Cerebellar cortex (tissue), 1 donor: ENCODE data around the gene LRRFIP1.

Experiments used
- DNase-seq: peaks from one replicate; pipeline ENCODE4 v3.0.0-alpha.2; 2015; ENCODE audit warnings: low spot score

The LRRFIP1 gene

DNA sequence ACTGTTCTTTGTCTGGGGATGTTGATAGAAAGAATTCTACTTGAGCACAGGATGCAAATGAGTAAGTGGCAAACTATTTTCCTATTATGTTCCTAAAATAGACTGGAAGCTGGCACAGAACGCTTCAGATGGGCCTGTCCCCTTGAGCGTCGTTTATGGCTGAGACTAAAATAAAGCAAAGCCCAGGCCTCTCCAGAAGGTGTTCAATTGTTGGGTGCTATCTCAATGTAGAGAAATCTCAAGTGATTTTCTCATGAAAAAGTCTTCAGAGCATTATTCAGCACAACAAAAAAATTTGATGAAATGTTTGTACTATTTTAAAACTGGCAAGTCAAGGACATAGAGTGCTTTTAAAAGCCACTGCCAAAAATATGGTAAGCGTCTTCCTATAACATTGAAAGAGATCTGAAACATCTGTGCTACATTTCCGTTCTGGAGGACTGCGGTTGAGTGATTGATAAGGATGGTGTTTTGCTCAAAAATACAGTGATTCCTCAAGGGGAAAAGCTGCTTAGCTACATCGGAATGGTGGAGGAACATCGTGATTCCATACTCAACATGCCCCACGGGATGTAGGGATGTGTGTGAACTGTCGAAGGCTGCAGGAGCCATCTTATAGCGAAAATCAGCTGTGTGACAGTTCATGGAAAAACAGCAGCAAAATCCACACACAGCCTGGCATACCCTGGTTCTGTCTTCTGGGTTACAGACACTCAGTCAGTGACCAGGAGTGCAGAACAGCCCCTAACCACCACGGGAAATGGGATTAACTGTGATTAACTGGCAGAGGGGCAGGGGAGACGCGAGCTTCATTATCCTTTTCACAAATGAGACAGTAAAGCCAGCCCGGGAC lies 10.4 kb upstream of the LRRFIP1 start:
- no peak for DNase-seq

DNA sequence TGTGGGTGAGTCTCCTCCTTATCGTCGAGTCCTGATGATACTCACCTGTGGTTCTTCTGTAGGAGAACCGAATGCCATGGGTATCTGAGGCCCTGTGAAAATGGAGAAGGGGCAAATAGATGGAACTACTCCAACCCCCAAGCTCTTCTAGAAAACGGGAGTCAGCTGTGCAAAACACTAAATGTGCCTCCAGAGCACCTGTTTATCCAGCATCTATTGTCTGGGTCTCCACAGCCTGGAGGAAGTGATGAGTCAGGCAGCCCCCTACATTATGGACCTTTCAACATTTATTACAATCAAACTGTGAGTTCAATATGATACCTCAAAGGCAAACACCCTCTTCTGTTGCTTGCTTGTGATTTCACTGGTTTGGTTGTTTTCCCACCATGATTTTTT lies 9.8 kb upstream of the LRRFIP1 start:
- no peak for DNase-seq

DNA sequence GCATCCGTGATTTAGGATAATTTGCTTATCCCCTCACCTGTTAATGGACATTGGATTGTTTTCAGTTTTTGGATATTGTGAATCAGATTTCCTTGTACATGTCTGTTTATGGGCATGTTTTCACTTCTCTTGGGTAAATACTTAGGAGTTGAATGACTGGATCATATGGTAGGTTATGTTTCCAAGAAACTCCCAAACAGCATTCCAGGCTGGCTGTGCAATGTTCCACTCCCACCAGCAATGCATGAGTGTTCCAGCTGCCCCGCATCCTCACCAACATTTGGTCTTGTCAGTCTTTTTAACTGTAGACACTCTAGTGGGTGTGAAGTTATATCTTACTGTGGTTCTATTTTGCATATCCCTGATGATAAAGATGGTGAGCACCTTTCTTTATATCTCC lies 8.9 kb upstream of the LRRFIP1 start:
- DNase-seq: no peak

DNA sequence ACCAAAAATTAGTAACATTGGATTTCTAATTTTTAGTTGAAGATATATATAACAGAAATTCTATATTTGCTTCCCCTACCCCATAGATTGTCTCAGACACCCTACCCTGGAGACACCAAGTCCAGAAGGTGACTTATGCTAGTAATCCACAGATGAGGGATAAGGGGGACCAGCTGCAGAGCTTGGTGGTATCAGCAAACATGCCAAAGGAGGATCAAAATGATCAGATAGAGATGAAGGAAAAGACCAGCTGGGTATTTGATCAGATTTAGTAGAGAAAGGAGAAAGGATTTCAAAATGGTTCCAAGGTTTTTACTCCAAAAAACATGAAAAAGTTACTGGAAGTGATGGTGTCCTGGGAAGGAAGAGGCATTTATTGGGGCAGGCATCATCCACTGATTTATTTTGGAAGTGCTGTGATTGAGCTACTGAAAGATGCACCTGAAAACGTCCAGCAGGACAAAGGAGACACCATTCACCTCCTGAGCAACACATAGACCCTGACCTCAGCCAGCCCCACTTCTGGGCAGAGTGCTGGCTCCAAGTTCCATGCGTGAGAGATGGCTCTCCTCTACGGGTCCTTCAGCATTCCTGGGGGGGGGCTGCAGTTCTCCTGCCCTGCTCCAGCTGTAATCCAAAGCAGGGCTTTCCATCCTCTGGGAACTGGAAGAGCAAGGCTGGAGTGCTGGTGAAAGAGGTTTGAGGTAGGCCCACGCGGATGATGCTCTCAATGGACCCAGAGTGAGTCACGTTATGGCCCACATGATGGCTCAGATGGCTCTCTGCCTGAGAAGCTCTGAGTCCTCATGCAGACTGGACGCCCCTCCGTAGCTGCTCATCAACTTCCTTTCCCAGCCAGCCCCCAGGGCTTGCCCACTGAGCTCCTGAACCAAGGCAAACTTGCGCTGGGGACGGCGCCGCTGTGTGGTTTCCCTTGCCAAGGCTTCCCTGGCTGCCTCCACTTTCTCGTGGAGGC lies 3.7 kb upstream of the LRRFIP1 start:
- DNase-seq: no peak

DNA sequence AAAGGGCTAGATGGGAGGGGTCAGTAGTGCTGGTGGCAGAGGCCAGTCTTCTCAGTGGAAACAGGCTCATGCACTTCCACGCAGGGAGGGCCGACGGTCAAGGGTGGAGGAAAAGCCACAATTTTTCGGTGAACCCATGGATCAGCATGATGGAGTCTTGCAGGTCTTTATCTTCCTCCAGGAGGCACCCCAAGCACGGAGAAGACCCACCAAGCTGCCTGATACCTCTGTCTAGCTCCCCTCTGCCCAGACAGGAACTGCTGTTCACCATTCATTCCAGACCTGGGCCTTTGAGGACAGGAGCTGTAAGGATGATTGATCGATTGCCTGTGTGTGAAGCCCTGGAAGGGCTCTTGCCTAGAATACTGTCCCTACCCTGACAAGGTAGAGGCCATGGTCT lies 2.8 kb upstream of the LRRFIP1 start:
- peak; percentile 17 for DNase-seq

GRCh38 chr2:237625216-237625705 lies 2.1 kb upstream of the LRRFIP1 start:
- no peak for DNase-seq

DNA sequence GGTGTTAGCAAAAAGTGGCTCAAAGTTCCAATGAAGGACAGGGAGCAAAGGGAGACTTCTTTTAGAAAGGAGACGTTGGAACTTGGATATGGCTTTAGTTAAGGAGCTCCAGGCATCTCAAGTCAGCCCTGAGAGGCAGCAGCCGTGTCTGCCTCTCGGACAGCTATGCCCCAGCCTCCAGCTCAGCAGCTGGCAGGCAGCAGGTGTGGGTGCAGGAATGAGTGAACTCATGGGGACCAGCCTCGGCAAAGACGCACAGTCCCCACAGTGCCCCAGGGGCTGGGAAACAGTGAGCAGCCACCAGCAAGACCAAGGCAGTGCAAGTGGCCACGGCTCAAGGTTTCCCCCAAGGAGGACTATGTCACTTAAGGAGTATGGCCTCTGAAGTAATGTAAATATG lies 1.6 kb upstream of the LRRFIP1 start:
- no peak for DNase-seq

DNA sequence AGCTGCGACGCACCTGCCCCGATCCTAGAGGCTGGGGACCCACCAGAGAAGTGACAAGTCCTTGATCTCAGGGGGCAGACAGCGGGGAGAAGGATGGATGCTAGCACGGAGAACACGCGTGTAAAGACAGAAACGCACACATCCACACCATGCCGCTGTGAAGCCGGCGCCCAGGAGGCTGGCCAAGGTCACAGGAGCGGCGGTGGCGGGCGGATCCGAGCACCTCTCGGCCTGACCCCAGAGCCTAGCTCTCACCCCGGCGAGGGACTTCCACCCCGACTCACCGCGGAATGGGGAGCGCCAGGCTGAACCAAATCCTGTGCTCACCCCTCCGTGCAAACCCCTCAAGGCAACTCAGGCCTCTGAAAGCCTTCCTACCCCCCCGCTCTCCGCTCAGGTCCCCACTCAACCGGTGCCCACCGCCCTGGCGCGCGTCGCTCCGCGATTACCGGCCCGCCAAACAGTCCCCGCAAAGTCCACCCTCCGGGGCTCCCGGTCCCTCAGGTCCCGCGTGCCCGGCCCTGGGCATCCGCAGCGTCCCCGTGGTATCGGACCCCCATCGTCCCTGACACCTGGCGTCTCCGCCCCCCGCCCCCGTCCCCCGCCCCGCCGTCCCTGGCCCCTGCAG lies 460 bp upstream of the LRRFIP1 start:
- peak; percentile 12 for DNase-seq

GRCh38 chr2:237628247-237629187 lies 1.1 kb downstream of the LRRFIP1 start:
- DNase-seq: no peak

- DNase-seq: no peak
Measured at GRCh38 chr2:237629188-237629534, 1.8 kb downstream of the LRRFIP1 start.

DNA sequence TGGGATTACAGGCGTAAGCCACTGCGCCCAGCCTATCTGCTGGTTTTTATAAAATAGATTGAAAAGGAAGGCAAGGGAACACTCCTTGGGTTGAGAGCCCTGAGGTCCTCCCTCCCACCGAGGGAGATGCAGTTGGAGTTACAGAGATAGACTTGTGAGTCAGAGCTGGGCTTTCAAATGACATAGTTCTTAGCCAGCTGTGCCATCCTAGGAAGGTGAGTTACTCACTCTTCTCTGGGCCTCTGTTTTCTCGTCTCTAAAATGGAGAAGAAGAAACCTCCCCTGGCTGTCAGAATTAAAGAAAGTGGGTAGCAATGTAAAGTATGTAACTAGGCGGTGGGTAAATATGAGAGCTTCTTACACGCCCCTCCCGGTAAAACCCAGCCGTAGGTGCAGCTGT lies 2.4 kb downstream of the LRRFIP1 start:
- no peak for DNase-seq

- DNase-seq: no peak
Measured at GRCh38 chr2:237630216-237631000, 3.0 kb downstream of the LRRFIP1 start.

- no peak for DNase-seq
Measured at GRCh38 chr2:237631007-237631785, 3.8 kb downstream of the LRRFIP1 start.

DNA sequence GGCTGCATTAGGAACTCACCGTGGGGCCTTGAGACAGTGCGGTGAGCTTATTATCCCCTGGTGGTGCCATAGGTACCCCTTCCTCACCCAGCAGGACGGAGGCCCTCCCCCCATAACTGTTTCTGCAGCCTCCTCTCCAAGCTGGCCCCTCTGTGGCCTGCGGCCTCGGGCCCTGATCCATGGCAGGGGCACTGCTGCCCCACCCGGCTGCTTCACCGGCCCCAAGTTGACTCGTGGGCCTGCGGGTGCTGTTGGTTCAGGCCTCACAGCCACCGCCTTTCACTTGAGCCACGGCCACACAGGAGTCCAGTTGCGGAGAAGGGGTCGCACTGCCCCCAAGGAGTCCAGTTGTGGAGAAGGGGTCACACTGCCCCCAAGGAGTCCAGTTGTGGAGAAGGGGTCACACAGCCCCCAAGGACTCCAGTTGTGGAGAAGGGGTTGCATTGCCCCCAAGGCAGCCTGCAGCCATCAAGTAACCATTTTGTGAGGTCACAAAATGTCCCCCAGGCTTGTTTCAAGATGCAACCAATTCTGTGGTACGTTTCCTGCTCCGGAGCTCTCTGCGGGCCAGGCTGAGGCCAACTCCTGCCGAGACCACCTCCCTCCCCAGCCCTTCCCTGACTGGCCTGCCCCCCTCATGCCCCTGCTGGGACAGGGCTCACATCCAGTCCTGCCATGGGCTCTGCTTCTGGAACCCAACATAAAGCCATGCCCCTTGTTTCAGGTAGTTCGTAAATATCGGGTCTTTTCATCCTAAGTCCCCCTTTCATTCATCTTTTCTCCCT lies 4.6 kb downstream of the LRRFIP1 start:
- no peak for DNase-seq

- DNase-seq: no peak
Measured at GRCh38 chr2:237633061-237633561, 5.7 kb downstream of the LRRFIP1 start.

DNA sequence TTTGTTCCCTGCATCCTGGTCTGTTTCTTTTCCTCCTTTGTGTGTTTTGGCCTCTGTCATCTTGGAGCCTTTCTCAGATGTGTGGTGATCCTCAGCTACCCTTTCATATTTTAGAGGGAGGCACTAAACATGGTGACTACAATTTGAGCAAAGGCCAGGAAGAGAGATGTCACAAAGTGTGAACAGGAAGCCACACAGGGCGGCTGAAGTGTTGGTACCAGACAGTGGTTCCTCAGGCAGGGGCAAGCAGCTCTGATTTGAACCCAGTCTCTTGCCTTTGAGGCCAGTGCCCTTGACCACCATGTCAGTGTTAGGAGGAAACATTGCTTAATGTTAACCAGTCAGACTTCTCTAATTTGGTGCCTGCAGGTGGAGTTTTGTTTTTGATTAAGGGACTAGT lies 9.2 kb downstream of the LRRFIP1 start:
- DNase-seq: no peak

DNA sequence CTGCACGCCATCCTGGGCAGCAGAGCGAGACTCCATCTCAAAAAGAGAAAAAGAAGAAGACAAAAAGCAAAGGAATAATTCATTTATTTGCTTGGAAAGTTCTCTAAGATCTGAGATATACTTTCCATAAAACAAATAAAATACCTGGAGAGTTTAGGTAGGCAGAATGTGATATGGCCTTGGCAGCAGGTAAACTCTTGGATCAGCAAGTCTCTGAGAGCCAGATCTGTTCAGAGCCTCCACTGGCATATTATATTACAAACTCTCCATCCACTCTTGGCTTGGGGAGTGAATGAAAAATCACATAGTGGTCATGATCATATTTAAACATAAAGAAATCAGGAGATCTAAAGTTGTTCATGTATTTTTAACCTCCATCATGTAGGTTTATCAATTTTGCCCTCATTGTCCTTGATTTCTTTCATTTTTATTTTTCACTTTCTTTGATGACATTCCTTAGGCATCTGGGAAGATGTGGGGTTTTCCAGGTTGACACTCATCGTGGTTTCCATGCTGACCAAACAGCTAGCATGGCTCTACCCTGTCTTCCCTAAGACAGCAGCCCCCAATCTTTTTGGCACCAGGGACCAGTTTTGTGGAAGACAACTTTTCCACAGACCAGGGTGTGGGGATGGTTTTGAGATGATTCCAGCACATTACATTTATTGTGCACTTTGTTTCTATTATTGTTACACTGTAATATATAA lies 10.2 kb downstream of the LRRFIP1 start:
- no peak for DNase-seq

DNA sequence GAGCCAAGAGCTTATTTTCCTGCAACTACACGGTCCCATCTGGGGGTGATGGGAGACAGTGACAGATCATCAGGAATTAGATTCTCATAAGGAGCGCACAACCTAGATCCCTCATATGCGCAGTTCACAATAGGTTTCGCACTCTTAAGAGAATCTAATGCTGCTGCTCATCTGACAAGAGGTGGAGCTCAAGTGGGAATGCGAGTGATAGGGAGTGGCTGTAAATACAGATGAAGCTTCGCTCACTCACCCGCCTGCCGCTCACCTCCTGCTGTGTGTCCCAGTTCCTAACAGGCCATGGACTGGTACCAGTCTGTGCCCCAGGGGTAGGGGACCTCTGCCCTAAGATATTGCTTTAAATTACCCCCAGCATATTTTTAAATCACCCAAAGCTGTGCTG lies 10.8 kb downstream of the LRRFIP1 start:
- no peak for DNase-seq
